ENCODE results near the gene DPCD. TPM values are rescaled to one million over a fixed set of nuclear protein-coding genes. Genes with fewer than 3 reads are reported as not detected.

Gene DPCD
- total RNA-seq, 1 experiment from 2014 or later = 12.5 TPM

DNA sequence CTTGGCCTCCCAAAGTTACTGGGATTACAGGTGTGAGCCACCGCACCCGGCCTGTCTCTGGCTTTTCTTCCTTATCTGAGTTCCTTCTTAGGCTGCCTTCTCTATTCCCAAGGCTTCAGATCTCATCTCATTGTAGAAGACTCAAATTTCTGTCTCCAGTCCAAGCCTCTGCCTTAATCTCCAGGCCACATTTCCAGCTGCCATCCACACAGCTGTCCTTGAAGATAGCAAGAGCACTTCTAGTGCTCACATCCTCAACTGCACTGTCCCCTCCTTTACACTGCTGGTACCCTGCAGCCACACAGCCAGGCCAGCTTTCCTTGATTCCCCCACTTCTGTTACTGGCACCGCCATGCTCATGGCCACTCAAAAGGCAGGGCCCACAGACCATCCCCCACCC lies 35.7 kb upstream of the DPCD start:
- no peak for DNase-seq
- Mint-ChIP-seq H3K9me3 (ENCODE audit: low read depth, unreplicated experiment) (no peaks in the 10 kb centered on the region), H3K36me3 (ENCODE audit: insufficient read depth, unreplicated experiment) (peaks cover 8% of the 10 kb centered on the region), H3K4me1 (ENCODE audit: low read depth, unreplicated experiment) (no peaks in the 10 kb centered on the region), H3K27me3 (ENCODE audit: unreplicated experiment) (no peaks in the 10 kb centered on the region), H3K27ac (ENCODE audit: unreplicated experiment) (no peak overlapping the region), H3K4me3 (ENCODE audit: low read depth, unreplicated experiment) (no peak overlapping the region)
- intact Hi-C loops (cut with micrococcal nuclease; ENCODE audit: unreplicated experiment) = no loop called here
- TF ChIP-seq, protein P1, sequence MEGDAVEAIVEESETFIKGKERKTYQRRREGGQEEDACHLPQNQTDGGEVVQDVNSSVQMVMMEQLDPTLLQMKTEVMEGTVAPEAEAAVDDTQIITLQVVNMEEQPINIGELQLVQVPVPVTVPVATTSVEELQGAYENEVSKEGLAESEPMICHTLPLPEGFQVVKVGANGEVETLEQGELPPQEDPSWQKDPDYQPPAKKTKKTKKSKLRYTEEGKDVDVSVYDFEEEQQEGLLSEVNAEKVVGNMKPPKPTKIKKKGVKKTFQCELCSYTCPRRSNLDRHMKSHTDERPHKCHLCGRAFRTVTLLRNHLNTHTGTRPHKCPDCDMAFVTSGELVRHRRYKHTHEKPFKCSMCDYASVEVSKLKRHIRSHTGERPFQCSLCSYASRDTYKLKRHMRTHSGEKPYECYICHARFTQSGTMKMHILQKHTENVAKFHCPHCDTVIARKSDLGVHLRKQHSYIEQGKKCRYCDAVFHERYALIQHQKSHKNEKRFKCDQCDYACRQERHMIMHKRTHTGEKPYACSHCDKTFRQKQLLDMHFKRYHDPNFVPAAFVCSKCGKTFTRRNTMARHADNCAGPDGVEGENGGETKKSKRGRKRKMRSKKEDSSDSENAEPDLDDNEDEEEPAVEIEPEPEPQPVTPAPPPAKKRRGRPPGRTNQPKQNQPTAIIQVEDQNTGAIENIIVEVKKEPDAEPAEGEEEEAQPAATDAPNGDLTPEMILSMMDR (IDR thresholded peaks at IDR 0.05; ENCODE audit: unreplicated experiment) = no peak
- CTCF ChIA-PET = no interaction called here
- BruUV-seq (replicated peaks) = no TSS peak

DNA sequence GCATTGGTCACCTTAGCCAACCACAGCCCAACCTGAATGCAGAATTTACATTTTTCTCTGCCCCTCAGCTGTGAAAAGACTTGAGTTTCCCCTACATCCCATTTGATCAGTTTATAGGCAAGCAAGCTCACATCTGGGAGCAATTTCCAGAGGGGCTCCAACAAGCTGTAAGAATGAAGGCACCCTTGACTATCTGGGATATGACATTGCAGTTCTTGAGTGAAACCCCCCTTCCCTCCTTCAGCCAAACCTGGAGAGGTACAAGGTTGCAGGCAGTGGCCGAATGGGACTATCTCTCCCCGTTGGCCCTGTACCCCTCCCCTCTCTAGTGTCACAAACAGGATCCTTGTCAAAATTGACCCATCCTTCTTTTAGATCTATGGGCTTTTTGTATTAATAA lies 30.6 kb upstream of the DPCD start:
- H3K36me3 Mint-ChIP-seq (ENCODE audit: insufficient read depth, unreplicated experiment) = peaks cover 3% of the 10 kb centered on the region
- no peaks in the 10 kb centered on the region for H3K4me1 Mint-ChIP-seq (ENCODE audit: low read depth, unreplicated experiment)
- intact Hi-C loops (cut with micrococcal nuclease; ENCODE audit: unreplicated experiment) = loop anchor here (5.0 kb wide), 1 partner anchor 330 kb away; the partner anchor contains the start of gene LBX1
- no TSS peak for BruUV-seq (replicated peaks)
- no peaks in the 10 kb centered on the region for H3K9me3 Mint-ChIP-seq (ENCODE audit: low read depth, unreplicated experiment)
- no peaks in the 10 kb centered on the region for H3K27me3 Mint-ChIP-seq (ENCODE audit: unreplicated experiment)
- DNase-seq = no peak
- H3K4me3 Mint-ChIP-seq (ENCODE audit: low read depth, unreplicated experiment) = no peak overlapping the region
- H3K27ac Mint-ChIP-seq (ENCODE audit: unreplicated experiment) = no peak overlapping the region
- TF ChIP-seq, protein P1 (IDR thresholded peaks at IDR 0.05; ENCODE audit: unreplicated experiment) = no peak
- CTCF ChIA-PET = no interaction called here

DNA sequence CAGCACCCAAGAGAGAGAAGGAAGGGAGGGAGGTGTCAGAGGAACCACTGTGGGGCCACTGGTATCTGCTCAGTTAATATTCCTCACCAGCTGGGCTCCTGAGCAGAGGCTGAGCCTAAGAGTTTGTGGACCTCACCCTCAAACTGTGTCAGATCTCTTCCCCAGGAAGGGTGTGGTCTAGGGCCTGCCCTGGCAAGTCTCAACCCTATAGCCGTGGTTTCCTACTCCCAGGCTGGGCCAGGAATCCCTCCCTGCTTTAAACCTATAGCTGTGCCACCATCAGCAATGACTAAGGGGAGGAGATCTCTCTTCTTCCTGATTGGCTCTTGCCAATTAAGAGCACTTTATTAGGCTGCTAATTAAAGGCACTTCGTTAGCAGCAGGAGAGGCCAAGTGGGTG lies 29.9 kb upstream of the DPCD start:
- no peaks in the 10 kb centered on the region for H3K4me1 Mint-ChIP-seq (ENCODE audit: low read depth, unreplicated experiment)
- H3K9me3 Mint-ChIP-seq (ENCODE audit: low read depth, unreplicated experiment) = no peaks in the 10 kb centered on the region
- H3K27ac Mint-ChIP-seq (ENCODE audit: unreplicated experiment) = no peak overlapping the region
- H3K36me3 Mint-ChIP-seq (ENCODE audit: insufficient read depth, unreplicated experiment) = no peaks in the 10 kb centered on the region
- intact Hi-C loops (cut with micrococcal nuclease; ENCODE audit: unreplicated experiment) = loop anchor here (5.0 kb wide), 1 partner anchor 331 kb away; the partner anchor contains the start of gene LBX1
- no peak for DNase-seq
- H3K4me3 Mint-ChIP-seq (ENCODE audit: low read depth, unreplicated experiment) = no peak overlapping the region
- TF ChIP-seq, protein P1 (IDR thresholded peaks at IDR 0.05; ENCODE audit: unreplicated experiment) = no peak
- peaks cover under 1% of the 10 kb centered on the region for H3K27me3 Mint-ChIP-seq (ENCODE audit: unreplicated experiment)
- CTCF ChIA-PET = no interaction called here
- BruUV-seq (replicated peaks) = no TSS peak

DNA sequence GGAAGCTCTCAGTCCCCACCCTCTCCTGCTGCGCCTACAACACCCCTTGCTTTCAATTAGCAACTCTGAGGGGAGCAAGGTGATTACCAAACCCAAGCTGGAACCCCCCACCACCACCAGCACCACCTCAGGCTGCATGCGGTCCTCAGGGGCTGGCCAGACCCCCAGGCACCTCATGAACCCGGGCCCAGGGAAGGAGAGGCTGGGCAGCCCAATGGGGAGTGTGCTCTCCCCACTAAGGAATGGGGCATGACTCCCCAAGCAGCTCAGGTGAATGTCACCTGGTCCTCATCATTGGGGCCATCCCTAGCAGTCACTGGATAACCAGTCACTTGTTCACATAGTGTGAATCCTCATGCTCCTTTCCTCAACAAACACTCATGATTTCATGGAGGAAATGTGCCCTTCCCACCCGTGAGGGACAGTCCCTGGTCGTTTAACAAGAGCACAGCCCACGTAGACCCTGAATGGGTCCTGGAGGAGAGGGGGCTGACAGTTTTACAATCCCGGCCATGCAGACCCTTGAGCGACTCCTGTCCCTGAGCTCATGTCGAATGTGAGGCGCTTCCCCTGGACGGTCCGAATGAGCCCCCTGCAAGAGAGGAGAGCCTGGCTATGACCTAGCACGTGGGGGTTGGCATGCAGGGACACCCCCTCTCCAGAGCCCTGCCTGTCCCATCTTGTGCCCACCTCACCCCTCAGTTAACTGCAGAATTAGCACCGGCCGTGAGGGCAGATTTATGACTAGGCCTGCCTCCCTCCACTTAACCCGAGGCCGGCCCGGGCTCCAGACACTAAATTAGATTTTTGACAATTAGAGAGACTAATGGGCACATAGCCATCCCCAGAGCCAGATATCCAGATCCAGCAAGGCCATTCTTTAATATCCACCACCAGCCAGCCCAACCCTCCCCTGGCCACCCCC lies 29.2 kb upstream of the DPCD start:
- intact Hi-C loops (cut with micrococcal nuclease; ENCODE audit: unreplicated experiment) = loop anchor here (5.0 kb wide), 1 partner anchor 332 kb away; the partner anchor contains the start of gene LBX1
- H3K4me1 Mint-ChIP-seq (ENCODE audit: low read depth, unreplicated experiment) = no peaks in the 10 kb centered on the region
- no peak for DNase-seq
- BruUV-seq (replicated peaks) = no TSS peak
- CTCF ChIA-PET = no interaction called here
- no peaks in the 10 kb centered on the region for H3K36me3 Mint-ChIP-seq (ENCODE audit: insufficient read depth, unreplicated experiment)
- H3K27me3 Mint-ChIP-seq (ENCODE audit: unreplicated experiment) = peaks cover 7% of the 10 kb centered on the region
- no peak overlapping the region for H3K4me3 Mint-ChIP-seq (ENCODE audit: low read depth, unreplicated experiment)
- no peak overlapping the region for H3K27ac Mint-ChIP-seq (ENCODE audit: unreplicated experiment)
- TF ChIP-seq, protein P1 (IDR thresholded peaks at IDR 0.05; ENCODE audit: unreplicated experiment) = no peak
- no peaks in the 10 kb centered on the region for H3K9me3 Mint-ChIP-seq (ENCODE audit: low read depth, unreplicated experiment)

All from Calu3 (cell line).